Heart right ventricle (tissue), 16 donors: ENCODE data around the gene ALK. TPM values are rescaled to one million over a fixed set of nuclear protein-coding genes. Genes with fewer than 3 reads are reported as not detected.

Experiments used
- ATAC-seq, 8 donors: fragments of 200-7000 bp; cut with Tn5 transposase; one replicate each; pipeline ENCODE4 v1.9.1; 2020; ENCODE audit warnings: mild to moderate bottlenecking in 8 of 8, moderate library complexity in 8 of 8, moderate number of reproducible peaks in 1 of 8
- DNase-seq, 2 donors: peaks; one replicate each; pipeline ENCODE4 v3.0.0-alpha.2; 2020
- H3K27ac ChIP-seq, 10 donors: fragments of 200-600 bp; sonication (generic) in 2 of 10; one replicate each; pipeline versions ENCODE4 v1.5.0 to v1.8.0; 2020 to 2022; ENCODE audit warnings: mild to moderate bottlenecking in 3 of 10
- H3K27me3 ChIP-seq, 7 donors: fragments of 200-600 bp; one replicate each; pipeline ENCODE4 v1.8.0; 2021 to 2022; ENCODE audit warnings: mild to moderate bottlenecking in 2 of 7
- H3K36me3 ChIP-seq, 9 donors: fragments of 200-600 bp; sonication (generic) in 1 of 9; one replicate each; pipeline versions ENCODE4 v1.5.0 to v1.8.0; 2020 to 2022; ENCODE audit warnings: mild to moderate bottlenecking in 2 of 9
- H3K4me1 ChIP-seq, 9 donors: fragments of 200-600 bp; sonication (generic) in 1 of 9; one replicate each; pipeline versions ENCODE4 v1.5.0 to v1.8.0; 2020 to 2022; ENCODE audit warnings: mild to moderate bottlenecking in 4 of 9
- H3K4me3 ChIP-seq, 10 donors: fragments of 200-600 bp; sonication (generic) in 2 of 10; one replicate each; pipeline versions ENCODE4 v1.5.0 to v1.8.0; 2020 to 2022; ENCODE audit warnings: mild to moderate bottlenecking in 7 of 10, moderate library complexity in 2 of 10
- H3K9me3 ChIP-seq, 11 donors: fragments of 200-600 bp in 10 of 11; sonication (generic) in 2 of 11; one replicate each; pipeline versions ENCODE4 v1.5.0 to v1.8.0; 2013 to 2022; ENCODE audit warnings: mild to moderate bottlenecking in 2 of 11, control low read depth in 1 of 11, moderate library complexity in 1 of 11
- WGBS, 2 donors: extraction: QIAGEN DNeasy Blood & Tissue Kit; methylation state at CpG; one replicate each; pipeline ENCODE4 v1.1.7; 2013; ENCODE audit warnings: inconsistent platforms in 1 of 2; 5-methylcytosine and 5-hydroxymethylcytosine counted together
- intact Hi-C, 10 donors: fragments of 100-400 bp; cut with DNase I; formaldehyde crosslinking; loops; one replicate each; pipeline versions ENCODE4 v1.11.1 to v1.14.2; 2022
- polyA plus RNA-seq, 2 donors: library from polyadenylated mRNA; stranded (reverse); fragments of 200-250 nt; gene quantifications; one replicate each; pipeline ENCODE4 v1.2.3, GENCODE V29; 2013
- total RNA-seq, 10 donors: library from RNA; stranded (reverse); fragmentation: NEBNext Ultra II Directional in 3 of 10; extraction: Animal tissue kit (Norgen Biotek cat#: 25700) in 3 of 10; gene quantifications; one replicate each; pipeline versions ENCODE4 v1.2.1 to v1.2.4, GENCODE V29; 2021 to 2023
- TF ChIP-seq, protein P1 (sequence below), 9 donors: fragments of 200-600 bp; sonication (generic) in 2 of 9; IDR thresholded peaks; one replicate each; pipeline versions ENCODE4 v1.5.0 to v1.8.0; 2021 to 2022; ENCODE audit warnings: antibody characterized with exemption in 9 of 9, mild to moderate bottlenecking in 5 of 9, moderate library complexity in 1 of 9
- donor health status: Arrhythmogenic right ventricular cardiomyopathy.
- donor health status: ischemic (EF 13 %, LVEDD 7.1; RV severe dilation, severe dysfunction).
- donor health status: healthy with polysubstance abuse.
- donor health status: DM: no; HTN: yes; CAD: no.
- donor health status: DM: no; HTN: no; CAD: no.
- donor health status: ischemic (EF 25% LVEDD 6.9; RV normal size, moderate dysfunction).
- donor health status: ischemic (EF 25% LVEDD 5.7; RV mildly dilated, moderate dysfunction).
- donor health status: healthy.
- donor health status: DM: yes; HTN: yes; CAD: no.
- donor health status: Ischemic cardiomyopathy.
- donor health status: ischemic (EF 35%, LVEDD 5.7; RV mildly dilated, moderate dysfunction).
- donor health status: nonischemic (EF 11% LVEDD 7.7; RV severe dilation, severe dysfunction).
- donor health status: DM: yes; HTN: yes; CAD: no.
- donor health status: PGD.
- donor health status: ischemic (EF 29% LVEDD 5.4; RV normal size, mild dysfunction).
- donor health status: nonischemic (EF 23%, LVEDD 6.1; RV moderate dilation, normal function).

The ALK gene
- total and polyA plus RNA-seq, 12 donors, result 0.01 to 0.24 (median 0.08) TPM; not detected in 7

DNA sequence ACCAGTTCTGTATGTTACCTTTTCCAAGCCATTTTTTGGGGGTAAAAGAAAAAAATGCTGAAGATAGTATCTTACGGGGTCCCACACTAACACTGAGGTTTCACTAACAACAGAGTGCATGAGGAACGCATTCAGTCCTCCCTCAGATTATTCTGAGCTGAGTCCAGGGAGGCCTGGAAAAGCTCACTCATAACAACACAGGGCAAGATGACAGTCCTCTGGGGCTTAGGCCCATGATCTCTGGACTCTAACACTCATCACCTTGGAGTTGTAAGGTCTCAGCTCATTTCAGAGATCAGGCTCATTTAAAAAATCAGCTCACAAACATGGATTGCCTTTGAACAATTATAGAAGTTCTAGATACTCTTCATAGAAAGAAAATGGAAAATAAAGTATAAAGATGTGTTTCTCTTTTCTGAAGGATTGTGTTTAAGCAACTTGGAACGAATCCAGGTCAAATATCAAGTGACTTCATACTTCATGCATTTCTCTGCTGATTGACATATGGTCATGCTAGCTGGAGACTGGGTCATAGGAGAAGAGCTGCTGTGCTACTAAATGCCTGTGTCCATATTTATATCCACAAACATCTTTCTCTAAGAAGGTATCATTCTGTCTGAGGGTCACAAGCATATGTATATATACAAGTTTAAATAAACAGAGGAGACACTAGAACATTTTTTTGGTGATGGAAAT lies 265.8 kb downstream of the ALK start:
- H3K4me1 ChIP-seq, result peaks cover 0 to 13% (median 0%) of the 10 kb centered on the region in 9 donors
- H3K36me3 ChIP-seq, result no peaks in the 10 kb centered on the region
- H3K4me3 ChIP-seq, result no peak overlapping the region
- WGBS, 2 donors, result 18 to 30% methylated on average over 3 of the region's 3 CpGs
- peak; percentile 89 to 100 (median 97) for ATAC-seq
- intact Hi-C loops, result no loop called here
- DNase-seq, result peak in 1 of 2 donors; percentile 55
- no peaks in the 10 kb centered on the region for H3K27me3 ChIP-seq
- H3K27ac ChIP-seq, result peak overlapping the region in 7 of 10 donors; percentile 14 to 66 (median 27)
- no peaks in the 10 kb centered on the region for H3K9me3 ChIP-seq
- TF ChIP-seq, protein P1, sequence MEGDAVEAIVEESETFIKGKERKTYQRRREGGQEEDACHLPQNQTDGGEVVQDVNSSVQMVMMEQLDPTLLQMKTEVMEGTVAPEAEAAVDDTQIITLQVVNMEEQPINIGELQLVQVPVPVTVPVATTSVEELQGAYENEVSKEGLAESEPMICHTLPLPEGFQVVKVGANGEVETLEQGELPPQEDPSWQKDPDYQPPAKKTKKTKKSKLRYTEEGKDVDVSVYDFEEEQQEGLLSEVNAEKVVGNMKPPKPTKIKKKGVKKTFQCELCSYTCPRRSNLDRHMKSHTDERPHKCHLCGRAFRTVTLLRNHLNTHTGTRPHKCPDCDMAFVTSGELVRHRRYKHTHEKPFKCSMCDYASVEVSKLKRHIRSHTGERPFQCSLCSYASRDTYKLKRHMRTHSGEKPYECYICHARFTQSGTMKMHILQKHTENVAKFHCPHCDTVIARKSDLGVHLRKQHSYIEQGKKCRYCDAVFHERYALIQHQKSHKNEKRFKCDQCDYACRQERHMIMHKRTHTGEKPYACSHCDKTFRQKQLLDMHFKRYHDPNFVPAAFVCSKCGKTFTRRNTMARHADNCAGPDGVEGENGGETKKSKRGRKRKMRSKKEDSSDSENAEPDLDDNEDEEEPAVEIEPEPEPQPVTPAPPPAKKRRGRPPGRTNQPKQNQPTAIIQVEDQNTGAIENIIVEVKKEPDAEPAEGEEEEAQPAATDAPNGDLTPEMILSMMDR (IDR thresholded peaks at IDR 0.05), result no peak

DNA sequence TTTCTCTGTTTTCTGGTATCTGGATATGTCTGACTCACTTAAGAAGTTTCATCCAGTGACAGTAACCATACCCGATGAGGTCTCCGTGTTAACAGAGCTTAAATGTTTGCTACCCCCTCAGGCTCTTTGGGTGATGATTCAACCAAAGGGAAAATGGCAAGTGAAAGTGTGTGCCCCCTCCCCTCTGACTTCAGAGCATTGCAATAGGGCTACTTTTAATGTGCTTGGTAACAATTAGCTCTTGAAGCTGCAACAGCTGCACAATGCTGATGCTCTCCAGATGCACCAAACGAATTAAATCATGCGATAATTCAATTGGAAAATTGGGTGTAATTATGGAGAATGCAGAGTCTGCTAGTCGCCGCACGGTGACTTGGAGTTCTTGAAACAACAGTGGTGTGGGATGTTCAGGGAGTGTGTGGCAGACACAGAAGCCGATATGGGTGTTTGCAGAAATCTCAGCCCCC lies 270.7 kb downstream of the ALK start:
- Histone ChIP-seq H3K27me3 (no peaks in the 10 kb centered on the region), H3K27ac (no peak overlapping the region), H3K4me1 (peaks cover 0 to 3% (median 0%) of the 10 kb centered on the region in 9 donors), H3K36me3 (no peaks in the 10 kb centered on the region), H3K9me3 (peaks cover 0 to 32% (median 6%) of the 10 kb centered on the region in 11 donors), H3K4me3 (no peak overlapping the region)
- TF ChIP-seq, protein P1 (IDR thresholded peaks at IDR 0.05), result no peak
- ATAC-seq (no peak), DNase-seq (no peak)
- 65 to 67% methylated on average over 8 of the region's 8 CpGs for WGBS, 2 donors
- intact Hi-C loops, result no loop called here

DNA sequence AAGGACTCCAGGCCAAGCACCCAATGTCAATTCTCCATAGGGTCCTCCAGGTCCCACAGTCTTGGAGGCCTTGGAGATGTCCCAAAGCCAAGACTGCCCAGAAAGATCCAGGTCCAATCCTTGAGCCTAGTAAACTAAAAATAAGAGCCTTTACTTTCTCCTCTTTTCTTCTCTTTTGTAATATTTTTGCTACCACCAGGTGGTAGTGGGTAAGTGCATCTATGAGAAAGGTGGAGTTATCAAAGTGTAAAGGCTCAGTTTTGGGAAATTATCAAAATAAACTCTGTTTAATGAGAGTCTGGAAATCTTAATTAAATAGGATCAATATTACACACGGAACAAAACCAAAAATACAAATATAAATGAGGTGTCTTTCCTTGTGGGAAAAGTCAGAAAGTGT lies 276.4 kb downstream of the ALK start:
- ATAC-seq (no peak), DNase-seq (no peak)
- no peak overlapping the region for H3K27ac ChIP-seq
- intact Hi-C loops, result no loop called here
- no peak overlapping the region for H3K4me3 ChIP-seq
- H3K4me1 ChIP-seq, result no peaks in the 10 kb centered on the region
- H3K36me3 ChIP-seq, result no peaks in the 10 kb centered on the region
- TF ChIP-seq, protein P1 (IDR thresholded peaks at IDR 0.05), result no peak
- H3K9me3 ChIP-seq, result peaks cover 0 to 31% (median 6%) of the 10 kb centered on the region in 11 donors
- H3K27me3 ChIP-seq, result no peaks in the 10 kb centered on the region
- 81 to 92% methylated on average over 1 of the region's 1 CpG for WGBS, 2 donors

DNA sequence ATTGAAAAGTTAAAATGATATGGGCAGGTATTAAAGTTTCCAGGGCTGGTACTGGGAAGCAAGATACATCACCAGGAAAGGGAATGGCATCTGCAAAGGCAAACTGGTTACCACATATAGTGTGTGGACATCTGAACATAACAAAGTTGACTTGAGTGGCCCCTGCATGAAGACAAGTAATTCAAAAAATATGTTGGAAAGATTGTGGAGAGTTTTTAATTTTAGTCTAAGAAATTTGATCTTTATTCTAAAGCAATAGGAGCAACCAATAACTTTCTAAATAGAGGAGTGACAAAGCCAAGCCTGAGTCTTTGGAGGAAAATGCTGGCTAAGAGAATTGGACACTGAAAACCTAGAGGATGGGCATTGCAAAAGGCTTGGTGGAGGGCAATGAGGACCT lies 278.2 kb downstream of the ALK start:
- Histone ChIP-seq H3K27ac (no peak overlapping the region), H3K36me3 (no peaks in the 10 kb centered on the region), H3K4me1 (no peaks in the 10 kb centered on the region), H3K9me3 (peaks cover 0 to 14% (median 3%) of the 10 kb centered on the region in 11 donors), H3K4me3 (no peak overlapping the region), H3K27me3 (no peaks in the 10 kb centered on the region)
- DNase-seq (no peak), ATAC-seq (no peak)
- TF ChIP-seq, protein P1 (IDR thresholded peaks at IDR 0.05), result no peak
- intact Hi-C loops, result no loop called here
